ENCODE results near the gene LRIG3.
A peak's percentile ranks its signal among the peaks of the same experiment; 100 is the strongest.

LRIG3 gene

GRCh38 chr12:58926586-58926985, 6.3 kb upstream of the LRIG3 start:
- Histone ChIP-seq H3K4me3 (ENCODE audit: low read depth, low read length) (no peak overlapping the region), H2AFZ (no peak overlapping the region), H3K9me3 (ENCODE audit: control insufficient read depth, low read length) (no peaks in the 10 kb centered on the region), H3K36me3 (ENCODE audit: control insufficient read depth, insufficient read depth, low read length) (no peaks in the 10 kb centered on the region), H3K27me3 (ENCODE audit: control insufficient read depth, insufficient read depth, low read length) (no peaks in the 10 kb centered on the region), H3K9ac (no peak overlapping the region), H3K79me2 (no peaks in the 10 kb centered on the region), H3K4me1 (no peaks in the 10 kb centered on the region), H3K4me2 (ENCODE audit: low read length) (no peak overlapping the region), H3K27ac (no peak overlapping the region)
- no peak for TF ChIP-seq CTCF (IDR thresholded peaks at IDR 0.05)

GRCh38 chr12:58925751-58926150, 5.4 kb upstream of the LRIG3 start:
- Histone ChIP-seq H3K79me2 (no peaks in the 10 kb centered on the region), H3K27me3 (ENCODE audit: control insufficient read depth, insufficient read depth, low read length) (no peaks in the 10 kb centered on the region), H3K27ac (no peak overlapping the region), H3K9me3 (ENCODE audit: control insufficient read depth, low read length) (no peaks in the 10 kb centered on the region), H3K4me1 (no peaks in the 10 kb centered on the region), H3K4me2 (ENCODE audit: low read length) (no peak overlapping the region), H3K9ac (no peak overlapping the region), H3K4me3 (ENCODE audit: low read depth, low read length) (no peak overlapping the region), H2AFZ (no peak overlapping the region), H3K36me3 (ENCODE audit: control insufficient read depth, insufficient read depth, low read length) (no peaks in the 10 kb centered on the region)
- TF ChIP-seq CTCF (IDR thresholded peaks at IDR 0.05) = no peak

DNA sequence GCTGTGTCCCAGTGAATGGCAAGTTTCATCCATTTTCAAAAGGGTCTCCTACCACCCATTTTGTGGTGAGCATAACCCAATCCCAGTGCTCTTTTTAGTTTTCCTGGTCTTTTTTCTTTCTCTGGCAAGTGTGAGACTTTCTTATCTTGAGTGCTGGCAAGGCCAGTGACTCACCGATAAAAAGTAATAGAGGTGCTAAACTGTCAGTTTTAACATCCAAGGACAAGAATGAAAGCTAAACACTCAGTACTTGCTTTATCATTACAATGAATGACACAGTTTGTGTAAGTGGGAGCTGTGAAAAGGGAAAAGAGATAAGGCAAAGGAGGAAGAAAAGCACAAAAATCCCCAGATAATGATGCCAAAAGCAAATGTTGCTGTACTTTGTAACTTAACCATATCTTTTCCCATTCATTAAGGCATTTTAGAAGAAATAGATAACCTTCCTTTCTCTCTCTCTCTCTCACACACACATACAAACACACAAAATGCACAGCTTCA, 4.9 kb upstream of the LRIG3 start:
- Histone ChIP-seq H2AFZ (peak overlapping the region; percentile 30), H3K4me3 (ENCODE audit: low read depth, low read length) (no peak overlapping the region), H3K9ac (no peak overlapping the region), H3K4me2 (ENCODE audit: low read length) (no peak overlapping the region), H3K4me1 (no peaks in the 10 kb centered on the region), H3K27me3 (ENCODE audit: control insufficient read depth, insufficient read depth, low read length) (no peaks in the 10 kb centered on the region), H3K79me2 (no peaks in the 10 kb centered on the region), H3K36me3 (ENCODE audit: control insufficient read depth, insufficient read depth, low read length) (no peaks in the 10 kb centered on the region), H3K9me3 (ENCODE audit: control insufficient read depth, low read length) (no peaks in the 10 kb centered on the region), H3K27ac (no peak overlapping the region)
- TF ChIP-seq CTCF (IDR thresholded peaks at IDR 0.05) = no peak

DNA sequence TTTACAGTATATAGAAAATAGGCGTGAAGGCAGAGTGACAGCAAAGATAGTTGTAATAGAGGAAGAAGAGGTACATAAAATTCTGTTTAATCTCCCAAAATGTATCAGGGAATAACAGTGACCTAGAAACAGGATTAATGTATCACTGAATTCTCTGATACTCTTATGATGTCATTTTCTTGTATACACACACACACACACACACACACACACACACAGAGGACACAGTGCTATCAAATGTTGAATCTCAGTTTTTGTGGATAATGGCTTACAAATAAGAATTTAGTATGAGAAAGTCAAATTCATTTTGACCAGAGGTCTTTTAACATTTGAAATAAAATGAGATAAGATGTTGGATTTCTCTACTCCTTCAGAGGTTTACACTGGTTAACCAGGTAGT, 4.3 kb upstream of the LRIG3 start:
- H3K27ac ChIP-seq = no peak overlapping the region
- no peaks in the 10 kb centered on the region for H3K36me3 ChIP-seq (ENCODE audit: control insufficient read depth, insufficient read depth, low read length)
- peaks cover under 1% of the 10 kb centered on the region for H3K79me2 ChIP-seq
- H3K9me3 ChIP-seq (ENCODE audit: control insufficient read depth, low read length) = no peaks in the 10 kb centered on the region
- H2AFZ ChIP-seq = peak overlapping the region; percentile 30
- no peaks in the 10 kb centered on the region for H3K4me1 ChIP-seq
- no peaks in the 10 kb centered on the region for H3K27me3 ChIP-seq (ENCODE audit: control insufficient read depth, insufficient read depth, low read length)
- no peak overlapping the region for H3K4me3 ChIP-seq (ENCODE audit: low read depth, low read length)
- H3K4me2 ChIP-seq (ENCODE audit: low read length) = no peak overlapping the region
- H3K9ac ChIP-seq = no peak overlapping the region
- no peak for TF ChIP-seq CTCF (IDR thresholded peaks at IDR 0.05)

DNA sequence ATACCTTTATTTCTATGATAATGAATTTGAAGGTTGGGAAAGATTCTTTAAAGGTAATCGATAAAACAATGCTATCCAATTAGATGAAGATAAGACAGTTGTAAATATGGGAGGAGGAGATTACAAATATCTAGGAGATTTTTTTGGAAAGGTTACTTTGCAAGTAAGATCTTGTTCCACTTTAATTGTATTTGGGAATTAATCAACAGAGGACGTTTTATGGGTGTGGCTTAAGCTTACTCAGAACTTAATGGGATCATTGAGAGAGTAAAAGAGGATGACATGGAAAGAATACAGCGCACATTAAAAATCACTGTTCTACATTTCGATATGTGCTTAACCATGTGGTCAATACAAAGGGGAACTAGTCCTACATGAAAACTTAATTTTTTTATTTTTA, 3.5 kb upstream of the LRIG3 start:
- no peaks in the 10 kb centered on the region for H3K4me1 ChIP-seq
- no peak overlapping the region for H3K9ac ChIP-seq
- H3K36me3 ChIP-seq (ENCODE audit: control insufficient read depth, insufficient read depth, low read length) = no peaks in the 10 kb centered on the region
- H3K4me2 ChIP-seq (ENCODE audit: low read length) = no peak overlapping the region
- H3K27ac ChIP-seq = no peak overlapping the region
- no peak overlapping the region for H3K4me3 ChIP-seq (ENCODE audit: low read depth, low read length)
- no peak overlapping the region for H2AFZ ChIP-seq
- H3K9me3 ChIP-seq (ENCODE audit: control insufficient read depth, low read length) = no peaks in the 10 kb centered on the region
- peaks cover 7% of the 10 kb centered on the region for H3K79me2 ChIP-seq
- no peak for TF ChIP-seq CTCF (IDR thresholded peaks at IDR 0.05)
- no peaks in the 10 kb centered on the region for H3K27me3 ChIP-seq (ENCODE audit: control insufficient read depth, insufficient read depth, low read length)
